ENCODE results near the gene EHD2. TPM values are rescaled to one million over a fixed set of nuclear protein-coding genes. Genes with fewer than 3 reads are reported as not detected.

EHD2 gene
- polyA plus RNA-seq, 1 donor from 2014 or later, result not detected

GRCh38 chr19:47680858-47681332 lies 32.3 kb upstream of the EHD2 start:
- Mint-ChIP-seq H3K9me3 (no peaks in the 10 kb centered on the region), H3K27ac (no peak overlapping the region), H3K4me1 (peaks cover 0 to 7% (median 0%) of the 10 kb centered on the region in 3 donors), H3K27me3 (no peaks in the 10 kb centered on the region), H3K36me3 (peaks cover 5% of the 10 kb centered on the region), H3K4me3 (no peak overlapping the region)

DNA sequence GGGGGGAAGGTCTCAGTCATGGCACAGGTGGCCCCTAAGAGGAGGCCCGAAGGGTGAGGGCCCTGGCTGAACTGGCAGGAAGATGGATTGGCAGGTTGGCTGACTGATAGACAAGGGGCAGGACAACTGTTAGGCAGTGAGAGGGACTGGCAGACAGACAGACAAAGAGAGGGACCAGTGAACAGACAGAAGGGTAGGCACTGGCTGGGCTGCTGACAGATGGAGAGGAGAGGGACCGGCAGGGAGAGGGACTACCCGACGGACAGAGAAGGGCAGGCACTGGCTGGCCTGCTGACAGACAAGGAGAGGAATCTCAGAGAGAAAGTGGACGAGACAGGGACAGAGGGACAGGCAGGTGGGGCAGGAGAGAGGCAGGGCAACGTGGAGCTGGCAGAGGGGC lies 31.8 kb upstream of the EHD2 start:
- Mint-ChIP-seq H3K27me3 (no peaks in the 10 kb centered on the region), H3K36me3 (peaks cover 5% of the 10 kb centered on the region), H3K27ac (no peak overlapping the region), H3K4me3 (no peak overlapping the region), H3K9me3 (no peaks in the 10 kb centered on the region), H3K4me1 (peaks cover 0 to 7% (median 0%) of the 10 kb centered on the region in 3 donors)

DNA sequence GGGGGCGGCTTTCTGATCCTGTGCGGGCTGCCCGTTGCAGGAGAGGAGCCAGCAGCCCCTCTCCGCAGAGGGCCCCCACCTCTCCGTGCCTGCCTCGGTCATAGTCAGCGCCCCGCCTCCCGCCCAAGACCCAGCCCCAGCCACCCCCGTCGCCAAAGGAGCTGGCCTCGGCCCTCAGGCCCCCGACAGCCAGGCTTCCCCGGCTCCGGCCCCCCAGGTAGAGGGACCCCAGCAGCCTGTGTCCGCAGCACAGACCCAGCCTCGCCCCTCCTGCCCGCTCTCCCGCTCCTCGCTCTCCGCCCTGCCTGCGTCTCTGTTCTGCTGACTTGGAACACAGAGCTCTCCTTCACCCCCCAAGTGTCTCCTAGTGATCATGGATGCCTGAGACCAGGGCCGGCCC lies 31.3 kb upstream of the EHD2 start:
- Mint-ChIP-seq H3K9me3 (no peaks in the 10 kb centered on the region), H3K27me3 (no peaks in the 10 kb centered on the region), H3K27ac (no peak overlapping the region), H3K4me1 (peaks cover 0 to 9% (median 1%) of the 10 kb centered on the region in 3 donors), H3K36me3 (peaks cover 5% of the 10 kb centered on the region), H3K4me3 (no peak overlapping the region)

DNA sequence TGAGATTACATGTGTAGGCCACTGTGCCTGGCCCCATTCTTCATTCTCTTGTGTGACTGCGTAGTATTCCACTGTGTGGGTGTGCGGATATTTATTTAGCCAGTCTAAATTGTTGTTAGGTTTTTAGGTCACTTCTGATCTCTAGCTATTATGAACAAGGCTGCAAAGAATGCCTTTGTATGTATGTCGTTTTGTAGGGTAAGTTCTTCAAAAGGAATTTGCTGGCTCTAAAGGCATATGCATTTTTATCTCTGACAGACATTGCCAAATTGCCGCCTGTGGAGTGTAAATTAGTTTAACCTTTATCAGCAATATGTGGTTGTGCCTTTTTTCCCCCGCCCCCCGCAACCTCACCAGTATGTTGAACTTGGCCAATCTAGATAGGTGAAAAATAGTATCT lies 30.3 kb upstream of the EHD2 start:
- Mint-ChIP-seq H3K4me3 (no peak overlapping the region), H3K4me1 (peaks cover 0 to 9% (median 2%) of the 10 kb centered on the region in 3 donors), H3K36me3 (peaks cover 5% of the 10 kb centered on the region), H3K27me3 (no peaks in the 10 kb centered on the region), H3K9me3 (no peaks in the 10 kb centered on the region), H3K27ac (no peak overlapping the region)

- H3K36me3 Mint-ChIP-seq, result peaks cover 5% of the 10 kb centered on the region
- H3K4me1 Mint-ChIP-seq, result peaks cover 0 to 8% (median 4%) of the 10 kb centered on the region in 3 donors
- H3K27me3 Mint-ChIP-seq, result no peaks in the 10 kb centered on the region
- H3K4me3 Mint-ChIP-seq, result no peak overlapping the region
- H3K9me3 Mint-ChIP-seq, result no peaks in the 10 kb centered on the region
- H3K27ac Mint-ChIP-seq, result no peak overlapping the region
Measured at GRCh38 chr19:47686679-47687450, 26.4 kb upstream of the EHD2 start.

GRCh38 chr19:47687906-47688305 lies 25.3 kb upstream of the EHD2 start:
- no peak overlapping the region for H3K4me3 Mint-ChIP-seq
- peaks cover 0 to 8% (median 4%) of the 10 kb centered on the region in 3 donors for H3K4me1 Mint-ChIP-seq
- no peak overlapping the region for H3K27ac Mint-ChIP-seq
- peaks cover 5% of the 10 kb centered on the region for H3K36me3 Mint-ChIP-seq
- no peaks in the 10 kb centered on the region for H3K27me3 Mint-ChIP-seq
- no peaks in the 10 kb centered on the region for H3K9me3 Mint-ChIP-seq

DNA sequence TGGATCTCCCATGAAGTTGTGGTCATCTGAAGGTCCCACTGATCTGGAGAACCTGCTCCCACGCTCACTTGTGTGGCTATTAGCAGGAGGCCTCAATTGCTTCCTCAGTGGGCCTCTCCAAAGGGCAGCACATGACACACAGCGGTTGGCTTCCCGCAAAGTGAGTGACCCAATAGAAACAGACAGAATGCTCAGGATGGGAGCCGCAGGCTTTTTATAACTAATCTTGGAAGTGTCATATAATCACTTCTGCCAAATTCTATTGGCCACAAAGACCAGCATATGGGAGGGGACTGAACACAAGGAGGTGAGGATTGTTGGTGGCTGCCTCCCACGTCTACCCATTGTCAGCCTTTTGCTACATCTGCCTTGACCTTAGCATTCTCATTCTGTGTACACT lies 22.1 kb upstream of the EHD2 start:
- no peak overlapping the region for H3K4me3 Mint-ChIP-seq
- H3K27ac Mint-ChIP-seq, result no peak overlapping the region
- H3K9me3 Mint-ChIP-seq, result no peaks in the 10 kb centered on the region
- H3K27me3 Mint-ChIP-seq, result no peaks in the 10 kb centered on the region
- peaks cover 3% of the 10 kb centered on the region for H3K36me3 Mint-ChIP-seq
- H3K4me1 Mint-ChIP-seq, result peaks cover 0 to 4% (median 2%) of the 10 kb centered on the region in 3 donors

DNA sequence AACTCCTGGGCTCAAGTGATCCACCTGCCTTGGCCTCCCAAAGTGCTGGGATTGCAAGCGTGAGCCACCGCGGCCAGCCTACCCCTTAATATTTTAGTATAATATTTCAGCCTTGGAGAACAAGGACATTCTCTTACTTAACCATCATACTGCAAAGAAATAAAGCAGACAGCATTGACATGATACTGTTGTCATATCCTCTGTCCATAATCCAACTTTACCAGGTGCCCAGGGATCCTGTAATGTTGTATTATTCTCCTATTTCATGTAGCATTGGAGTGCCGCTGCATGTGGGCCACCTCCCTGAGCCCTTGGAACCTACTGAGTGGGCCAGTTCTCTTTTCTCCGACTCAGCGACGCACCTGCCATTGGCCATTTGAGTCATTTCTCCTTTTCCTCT lies 21.4 kb upstream of the EHD2 start:
- H3K27me3 Mint-ChIP-seq, result no peaks in the 10 kb centered on the region
- H3K4me3 Mint-ChIP-seq, result no peak overlapping the region
- no peak overlapping the region for H3K27ac Mint-ChIP-seq
- no peaks in the 10 kb centered on the region for H3K9me3 Mint-ChIP-seq
- H3K36me3 Mint-ChIP-seq, result peaks cover 3% of the 10 kb centered on the region
- peaks cover 0 to 2% (median 0%) of the 10 kb centered on the region in 3 donors for H3K4me1 Mint-ChIP-seq

DNA sequence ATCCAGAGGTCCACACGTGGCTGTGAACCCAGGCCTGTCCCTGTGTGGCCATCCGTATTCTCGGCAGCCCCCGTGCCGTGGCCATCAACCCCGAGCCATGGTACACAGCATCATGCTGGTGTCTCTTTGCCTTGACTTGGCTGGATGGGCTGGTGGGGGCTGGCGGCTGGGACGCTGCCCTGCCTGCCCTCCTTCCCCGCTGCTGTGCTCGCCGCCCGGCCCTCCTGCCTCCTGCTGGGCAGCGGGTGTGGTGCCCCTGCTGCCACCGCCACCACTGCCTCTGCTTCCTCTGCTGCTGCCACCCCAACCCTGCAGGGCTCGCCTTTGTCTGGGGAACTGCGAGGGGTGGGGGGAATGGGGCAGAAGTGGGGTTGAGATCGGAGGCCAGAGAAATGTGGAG lies 19.7 kb upstream of the EHD2 start:
- H3K27me3 Mint-ChIP-seq, result no peaks in the 10 kb centered on the region
- peaks cover 3% of the 10 kb centered on the region for H3K36me3 Mint-ChIP-seq
- no peaks in the 10 kb centered on the region for H3K4me1 Mint-ChIP-seq
- no peak overlapping the region for H3K27ac Mint-ChIP-seq
- no peaks in the 10 kb centered on the region for H3K9me3 Mint-ChIP-seq
- H3K4me3 Mint-ChIP-seq, result no peak overlapping the region

DNA sequence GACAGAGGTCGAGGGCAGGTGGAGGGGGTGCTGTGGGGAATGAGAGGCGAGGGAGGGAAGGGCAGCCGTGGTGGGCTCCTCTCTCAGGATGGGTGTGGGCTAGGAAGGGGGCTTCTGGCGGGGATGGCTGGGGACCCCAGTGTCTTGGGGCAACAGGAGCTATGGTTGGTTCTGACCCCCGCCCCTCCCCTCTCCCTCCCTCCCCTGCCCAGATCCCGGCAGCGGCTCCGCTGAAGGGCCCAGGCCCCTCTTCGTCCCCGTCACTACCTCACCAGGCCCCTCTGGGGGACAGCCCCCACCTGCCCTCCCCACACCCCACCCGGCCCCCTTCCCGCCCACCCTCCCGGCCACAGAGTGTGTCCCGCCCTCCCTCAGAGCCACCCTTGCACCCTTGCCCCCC lies 19.3 kb upstream of the EHD2 start:
- Mint-ChIP-seq H3K4me1 (no peaks in the 10 kb centered on the region), H3K27ac (no peak overlapping the region), H3K9me3 (no peaks in the 10 kb centered on the region), H3K4me3 (no peak overlapping the region), H3K27me3 (no peaks in the 10 kb centered on the region), H3K36me3 (peaks cover 3% of the 10 kb centered on the region)

GRCh38 chr19:47694466-47695273 lies 18.6 kb upstream of the EHD2 start:
- Mint-ChIP-seq H3K4me1 (no peaks in the 10 kb centered on the region), H3K27ac (no peak overlapping the region), H3K27me3 (no peaks in the 10 kb centered on the region), H3K36me3 (peaks cover 2% of the 10 kb centered on the region), H3K9me3 (no peaks in the 10 kb centered on the region), H3K4me3 (no peak overlapping the region)

DNA sequence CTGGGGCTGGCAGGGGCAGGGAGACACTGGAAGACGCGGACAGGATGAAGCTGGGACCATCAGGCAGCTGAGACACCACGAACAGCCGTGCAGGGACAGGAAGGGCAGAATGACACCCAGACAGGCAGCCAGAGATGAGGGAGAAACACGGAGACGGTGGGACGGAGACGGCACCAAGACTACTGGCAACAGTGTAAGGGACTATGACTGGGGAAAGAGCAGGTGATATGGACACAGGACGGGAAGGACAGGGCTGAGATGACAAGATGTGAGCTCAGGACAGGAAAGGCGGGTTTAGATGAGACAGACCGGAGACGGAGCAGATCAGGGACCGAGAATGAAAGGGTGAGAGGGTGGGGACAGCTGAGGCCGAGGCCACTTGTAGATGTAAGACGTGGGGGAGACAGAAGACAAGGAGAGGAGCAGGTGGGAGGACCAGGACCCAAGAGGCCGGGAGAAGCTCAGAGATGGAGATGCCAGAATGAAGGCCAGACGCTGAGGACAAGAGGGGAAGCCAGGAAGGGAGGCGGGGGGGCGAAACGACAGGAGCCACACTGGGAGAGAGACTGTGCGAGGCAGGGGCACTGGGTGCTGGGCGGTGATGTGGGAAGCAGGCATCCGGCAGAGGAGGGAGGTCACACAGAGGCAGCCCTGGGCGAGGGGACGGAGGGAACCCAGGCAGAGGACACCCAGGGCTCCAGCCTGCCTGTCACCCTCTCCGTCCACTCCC lies 17.5 kb upstream of the EHD2 start:
- H3K27ac Mint-ChIP-seq, result peak overlapping the region in 1 of 3 donors; percentile 74

DNA sequence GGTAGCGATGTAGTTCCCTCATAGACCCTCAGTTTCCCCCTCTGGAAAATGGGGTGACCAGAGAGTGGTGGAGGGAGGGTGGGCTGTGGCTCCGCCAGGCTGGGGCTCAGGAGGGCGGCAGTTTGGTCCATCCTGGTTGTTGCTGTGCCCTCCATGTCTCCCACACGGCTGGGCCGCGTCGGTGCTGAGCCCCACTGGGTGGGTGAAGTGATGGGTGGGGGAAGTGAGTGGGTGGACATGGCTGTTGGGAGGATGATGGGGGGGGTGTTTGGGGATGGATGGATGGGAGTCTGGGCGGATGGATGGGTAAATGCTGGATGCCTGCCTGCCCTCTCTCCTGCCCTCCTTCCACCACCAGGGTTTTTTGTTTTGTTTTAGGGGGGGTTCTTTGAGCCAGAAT lies 16.6 kb upstream of the EHD2 start:
- Mint-ChIP-seq H3K4me1 (no peaks in the 10 kb centered on the region), H3K4me3 (no peak overlapping the region), H3K27me3 (no peaks in the 10 kb centered on the region), H3K9me3 (no peaks in the 10 kb centered on the region), H3K27ac (no peak overlapping the region), H3K36me3 (no peaks in the 10 kb centered on the region)

More for the DNA sequence above, 17.5 kb upstream of the EHD2 start:
- Mint-ChIP-seq H3K4me1 (no peaks in the 10 kb centered on the region), H3K4me3 (no peak overlapping the region), H3K9me3 (no peaks in the 10 kb centered on the region), H3K27me3 (no peaks in the 10 kb centered on the region), H3K36me3 (no peaks in the 10 kb centered on the region)

- Mint-ChIP-seq H3K36me3 (no peaks in the 10 kb centered on the region), H3K4me1 (no peaks in the 10 kb centered on the region)
Measured at GRCh38 chr19:47697863-47698609, 15.2 kb upstream of the EHD2 start.

More at GRCh38 chr19:47697863-47698609, 15.2 kb upstream of the EHD2 start:
- no peak overlapping the region for H3K27ac Mint-ChIP-seq
- no peaks in the 10 kb centered on the region for H3K9me3 Mint-ChIP-seq
- no peaks in the 10 kb centered on the region for H3K27me3 Mint-ChIP-seq
- H3K4me3 Mint-ChIP-seq, result no peak overlapping the region
